Activated CD4-positive, alpha-beta memory T cell treated with anti-CD3 and anti-CD28 coated beads, Interleukin-2, amount 10 ng/mL, durations not matched to agents 7 days and 5 days (primary cell): Measurements from ENCODE around the gene ACP3. TPM values are rescaled to one million over a fixed set of nuclear protein-coding genes. Genes with fewer than 3 reads are reported as not detected.
"Not testable (repeated sequence)": the region's sequence is repeated elsewhere in the genome, so short reads cannot be mapped to it uniquely, and the experiment has no call there.

Experiments
- CTCF ChIA-PET: fragments of 350-600 bp; sonication (Branson Sonifier 250); formaldehyde crosslinking; loops from one replicate; lab custom pipeline; 2021; ENCODE audit warnings: antibody characterized with exemption, inconsistent platforms; lab: Charles Lee
- POLR2A ChIA-PET: fragments of 350-600 bp; sonication (Branson Sonifier 250); formaldehyde crosslinking; loops from one replicate; lab custom pipeline; 2021; ENCODE audit warnings: antibody characterized with exemption; lab: Charles Lee
- DNase-seq: peaks from one replicate; pipeline ENCODE4 v3.0.0-alpha.2; 2020
- H3K27ac Mint-ChIP-seq: one replicate; pipeline ENCODE4 v1.8.0; 2021; ENCODE audit warnings: mild to moderate bottlenecking, mixed read lengths
- H3K27me3 Mint-ChIP-seq: one replicate; pipeline ENCODE4 v1.8.0; 2021; ENCODE audit warnings: mixed read lengths
- H3K36me3 Mint-ChIP-seq: one replicate; pipeline ENCODE4 v1.8.0; 2021; ENCODE audit warnings: low read depth, mixed read lengths
- H3K4me1 Mint-ChIP-seq: one replicate; pipeline ENCODE4 v1.8.0; 2021; ENCODE audit warnings: mixed read lengths
- H3K4me3 Mint-ChIP-seq: one replicate; pipeline ENCODE4 v1.8.0; 2021; ENCODE audit warnings: mild to moderate bottlenecking, mixed read lengths
- H3K9me3 Mint-ChIP-seq: one replicate; pipeline ENCODE4 v1.8.0; 2021; ENCODE audit warnings: mixed read lengths
- total RNA-seq, 2 experiments: library from RNA; stranded (reverse); gene quantifications; one replicate each; pipeline ENCODE4 v1.2.3, GENCODE V29; 2021

ACP3 gene
- total RNA-seq, 2 experiments from 2014 or later: not detected

GRCh38 chr3:132350814-132351213 lies 33.6 kb downstream of the ACP3 start:
- Mint-ChIP-seq H3K36me3 (no peaks in the 10 kb centered on the region), H3K4me3 (no peak overlapping the region), H3K9me3 (no peaks in the 10 kb centered on the region), H3K4me1 (peaks cover 11% of the 10 kb centered on the region), H3K27me3 (no peaks in the 10 kb centered on the region), H3K27ac (no peak overlapping the region)
- no peak for DNase-seq
- ChIA-PET POLR2A (no interaction called here), CTCF (interaction anchor here (1.0 to 7.5 kb wide), 8 partner anchors 8 to 292 kb away, joined by 3 to 56 read pairs (median 4); no protein-coding TSS in a partner anchor)

- CTCF ChIA-PET: interaction anchor here (1.0 to 7.5 kb wide), 14 partner anchors 9 to 291 kb away, joined by 3 to 56 read pairs (median 4); no protein-coding TSS in a partner anchor
- Mint-ChIP-seq H3K4me1 (peaks cover 11% of the 10 kb centered on the region), H3K36me3 (no peaks in the 10 kb centered on the region), H3K4me3 (no peak overlapping the region), H3K27ac (no peak overlapping the region), H3K9me3 (no peaks in the 10 kb centered on the region), H3K27me3 (peaks cover 1% of the 10 kb centered on the region)
- POLR2A ChIA-PET: no interaction called here
- no peak for DNase-seq
Measured at GRCh38 chr3:132351222-132351806, 34.1 kb downstream of the ACP3 start.

GRCh38 chr3:132352556-132353143 lies 35.4 kb downstream of the ACP3 start:
- peaks cover 11% of the 10 kb centered on the region for H3K4me1 Mint-ChIP-seq
- CTCF ChIA-PET: interaction anchor here (0.7 to 7.5 kb wide), 9 partner anchors 8 to 290 kb away, joined by 3 to 56 read pairs (median 7); no protein-coding TSS in a partner anchor
- no peak overlapping the region for H3K4me3 Mint-ChIP-seq
- H3K27me3 Mint-ChIP-seq: peaks cover 1% of the 10 kb centered on the region
- H3K9me3 Mint-ChIP-seq: no peaks in the 10 kb centered on the region
- no peak overlapping the region for H3K27ac Mint-ChIP-seq
- POLR2A ChIA-PET: no interaction called here
- H3K36me3 Mint-ChIP-seq: no peaks in the 10 kb centered on the region
- DNase-seq: peak; percentile 70

GRCh38 chr3:132354916-132355702 lies 37.9 kb downstream of the ACP3 start:
- H3K9me3 Mint-ChIP-seq: no peaks in the 10 kb centered on the region
- H3K27ac Mint-ChIP-seq: no peak overlapping the region
- CTCF ChIA-PET: interaction anchor here (2.4 to 7.5 kb wide), 2 partner anchors 44 to 287 kb away, joined by 11 to 56 read pairs; no protein-coding TSS in a partner anchor
- H3K27me3 Mint-ChIP-seq: peaks cover 6% of the 10 kb centered on the region
- no peaks in the 10 kb centered on the region for H3K36me3 Mint-ChIP-seq
- DNase-seq: no peak
- POLR2A ChIA-PET: no interaction called here
- no peak overlapping the region for H3K4me3 Mint-ChIP-seq
- H3K4me1 Mint-ChIP-seq: peaks cover 11% of the 10 kb centered on the region

GRCh38 chr3:132356568-132356967 lies 39.4 kb downstream of the ACP3 start:
- no peak for DNase-seq
- Mint-ChIP-seq H3K27me3 (peaks cover 12% of the 10 kb centered on the region), H3K4me3 (no peak overlapping the region), H3K27ac (no peak overlapping the region), H3K9me3 (no peaks in the 10 kb centered on the region), H3K4me1 (peaks cover 4% of the 10 kb centered on the region), H3K36me3 (no peaks in the 10 kb centered on the region)
- ChIA-PET CTCF (interaction anchor here (1.1 to 1.4 kb wide), 2 partner anchors 14 to 41 kb away, joined by 4 to 6 read pairs; no protein-coding TSS in a partner anchor), POLR2A (no interaction called here)

- Mint-ChIP-seq H3K27ac (no peak overlapping the region), H3K27me3 (peaks cover 25% of the 10 kb centered on the region), H3K36me3 (no peaks in the 10 kb centered on the region), H3K9me3 (no peaks in the 10 kb centered on the region), H3K4me1 (no peaks in the 10 kb centered on the region), H3K4me3 (no peak overlapping the region)
- no peak for DNase-seq
- CTCF ChIA-PET: interaction anchor here (1.1 kb wide), 1 partner anchor 9 kb away, joined by 7 read pairs; no protein-coding TSS in a partner anchor
- POLR2A ChIA-PET: no interaction called here
Measured at GRCh38 chr3:132360717-132361116, 43.5 kb downstream of the ACP3 start.

- Mint-ChIP-seq H3K9me3 (no peaks in the 10 kb centered on the region), H3K4me1 (no peaks in the 10 kb centered on the region), H3K4me3 (no peak overlapping the region), H3K27ac (no peak overlapping the region), H3K27me3 (peaks cover 24% of the 10 kb centered on the region), H3K36me3 (no peaks in the 10 kb centered on the region)
- no peak for DNase-seq
- ChIA-PET CTCF (interaction anchor here (0.7 kb wide), 1 partner anchor 8 kb away, joined by 3 read pairs; no protein-coding TSS in a partner anchor), POLR2A (no interaction called here)
Measured at GRCh38 chr3:132362329-132362728, 45.1 kb downstream of the ACP3 start.

- H3K27ac Mint-ChIP-seq: no peak overlapping the region
- no peaks in the 10 kb centered on the region for H3K9me3 Mint-ChIP-seq
- H3K27me3 Mint-ChIP-seq: peaks cover 5% of the 10 kb centered on the region
- H3K4me1 Mint-ChIP-seq: no peaks in the 10 kb centered on the region
- H3K36me3 Mint-ChIP-seq: no peaks in the 10 kb centered on the region
- H3K4me3 Mint-ChIP-seq: no peak overlapping the region
- CTCF ChIA-PET: no interaction called here
- POLR2A ChIA-PET: no interaction called here
- no peak for DNase-seq
Measured at GRCh38 chr3:132368515-132368914, 51.3 kb downstream of the ACP3 start.

- H3K9me3 Mint-ChIP-seq: no peaks in the 10 kb centered on the region
- H3K27me3 Mint-ChIP-seq: peaks cover 5% of the 10 kb centered on the region
- DNase-seq: no peak
- H3K27ac Mint-ChIP-seq: no peak overlapping the region
- ChIA-PET CTCF (no interaction called here), POLR2A (no interaction called here)
- no peaks in the 10 kb centered on the region for H3K4me1 Mint-ChIP-seq
- H3K4me3 Mint-ChIP-seq: no peak overlapping the region
- H3K36me3 Mint-ChIP-seq: no peaks in the 10 kb centered on the region
Measured at GRCh38 chr3:132368962-132369361, 51.8 kb downstream of the ACP3 start.

- H3K27me3 Mint-ChIP-seq, H3K36me3 Mint-ChIP-seq, H3K27ac Mint-ChIP-seq, H3K4me1 Mint-ChIP-seq, H3K9me3 Mint-ChIP-seq, CTCF ChIA-PET, DNase-seq, POLR2A ChIA-PET, H3K4me3 Mint-ChIP-seq: not testable (repeated sequence)
Measured at GRCh38 chr3:132376945-132377354, 59.7 kb downstream of the ACP3 start.

- Mint-ChIP-seq H3K4me3 (no peak overlapping the region), H3K9me3 (no peaks in the 10 kb centered on the region), H3K4me1 (no peaks in the 10 kb centered on the region), H3K27me3 (peaks cover 6% of the 10 kb centered on the region), H3K36me3 (no peaks in the 10 kb centered on the region), H3K27ac (no peak overlapping the region)
- CTCF ChIA-PET: no interaction called here
- POLR2A ChIA-PET: no interaction called here
- DNase-seq: no peak
Measured at GRCh38 chr3:132378048-132378762, 61.0 kb downstream of the ACP3 start.

GRCh38 chr3:132378846-132379245 lies 61.6 kb downstream of the ACP3 start:
- Mint-ChIP-seq H3K4me3 (no peak overlapping the region), H3K27ac (no peak overlapping the region), H3K4me1 (no peaks in the 10 kb centered on the region), H3K36me3 (no peaks in the 10 kb centered on the region), H3K9me3 (no peaks in the 10 kb centered on the region), H3K27me3 (peaks cover 6% of the 10 kb centered on the region)
- ChIA-PET POLR2A (no interaction called here), CTCF (no interaction called here)
- no peak for DNase-seq
